Measurements from ENCODE around the gene XYLT2. TPM values are rescaled to one million over a fixed set of nuclear protein-coding genes. Genes with fewer than 3 reads are reported as not detected.

The XYLT2 gene
- total RNA-seq, 1 experiment from 2014 or later: 41.8 TPM

DNA sequence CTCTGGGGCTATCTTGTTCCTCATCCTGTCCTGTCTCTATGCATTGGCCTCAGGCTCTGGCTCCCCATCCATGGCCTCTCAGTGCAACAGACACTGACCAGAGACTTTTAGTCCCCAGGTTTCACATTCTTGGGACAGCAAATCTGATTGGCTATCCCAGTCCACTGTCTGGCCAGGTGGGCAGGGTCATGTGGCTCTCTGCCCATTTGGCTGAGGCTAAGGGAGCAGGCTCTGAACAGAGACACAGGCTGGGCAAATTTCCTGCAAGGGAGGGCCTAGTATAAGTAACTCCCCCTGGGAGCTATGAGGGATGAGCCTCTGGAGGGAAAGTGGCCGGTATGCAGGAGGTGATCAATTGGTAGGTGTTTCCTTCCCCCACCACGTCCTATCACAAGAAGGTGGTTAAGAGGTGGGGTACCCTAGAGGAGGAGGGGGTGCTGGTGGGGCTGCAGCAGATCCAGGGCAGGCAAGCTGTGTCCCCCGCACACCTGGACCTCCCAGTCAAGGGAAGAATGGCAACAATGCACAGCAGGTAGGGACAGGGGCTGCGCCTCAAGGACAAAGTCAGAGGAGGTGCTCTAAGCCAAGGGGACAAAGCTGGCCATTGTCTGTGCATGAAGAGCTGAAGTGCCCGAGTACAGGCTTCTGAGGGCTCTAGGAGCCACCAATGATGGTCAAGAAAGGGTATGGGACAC, 13.2 kb downstream of the XYLT2 start:
- Histone ChIP-seq H3K27me3 (replicated peaks) (no peaks in the 10 kb centered on the region), H3K36me3 (peaks cover 76% of the 10 kb centered on the region), H3K9me3 (replicated peaks) (no peaks in the 10 kb centered on the region), H3K27ac (no peak overlapping the region), H3K4me3 (no peak overlapping the region), H3K4me1 (replicated peaks) (peaks cover 9% of the 10 kb centered on the region; the same call in 1 of the 2 replicates)
- no peak for DNase-seq (ENCODE audit: low read depth in 1 of 2, low spot score in 2 of 2)

GRCh38 chr17:50359998-50360461, 14.1 kb downstream of the XYLT2 start:
- H3K9me3 ChIP-seq (replicated peaks): no peaks in the 10 kb centered on the region
- no peak overlapping the region for H3K27ac ChIP-seq
- no peak for DNase-seq (ENCODE audit: low read depth in 1 of 2, low spot score in 2 of 2)
- peaks cover 75% of the 10 kb centered on the region for H3K36me3 ChIP-seq
- H3K4me3 ChIP-seq: no peak overlapping the region
- H3K27me3 ChIP-seq (replicated peaks): no peaks in the 10 kb centered on the region
- H3K4me1 ChIP-seq (replicated peaks): peaks cover 9% of the 10 kb centered on the region; the same call in 1 of the 2 replicates

DNA sequence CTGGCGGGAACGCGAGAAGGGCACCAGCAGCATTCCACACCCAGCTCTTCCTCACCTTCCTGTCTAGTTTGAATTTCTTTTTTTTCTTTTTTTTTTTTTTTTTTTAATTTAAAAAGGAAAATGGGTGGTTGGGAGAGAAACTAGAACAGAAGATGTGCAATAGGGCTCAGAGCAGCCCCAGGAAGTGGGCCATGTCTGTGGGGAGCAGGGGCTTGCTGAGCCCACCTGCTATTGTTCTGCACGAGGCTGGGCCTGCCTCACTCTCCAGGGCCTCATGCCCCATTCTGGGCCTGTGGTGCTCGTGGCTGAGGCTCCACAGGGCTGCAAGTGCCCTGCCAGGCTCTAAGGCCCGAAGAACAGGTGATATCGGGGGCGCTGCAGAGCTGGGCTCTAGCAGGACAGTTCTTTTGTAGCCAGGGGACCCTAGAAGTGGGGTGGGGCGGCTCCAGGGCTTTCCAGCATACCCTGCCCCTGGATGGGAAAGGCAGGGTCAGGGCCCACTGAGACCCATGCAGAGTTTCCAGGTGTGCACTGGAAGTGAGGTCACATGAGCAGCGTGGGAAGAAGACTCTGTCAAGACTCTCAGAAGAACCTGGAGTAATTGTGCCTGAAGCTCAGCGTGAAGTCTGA, 14.7 kb downstream of the XYLT2 start:
- Histone ChIP-seq H3K9me3 (replicated peaks) (no peaks in the 10 kb centered on the region), H3K4me1 (replicated peaks) (peaks cover 9% of the 10 kb centered on the region; the same call in 1 of the 2 replicates), H3K27me3 (replicated peaks) (no peaks in the 10 kb centered on the region), H3K36me3 (peaks cover 75% of the 10 kb centered on the region), H3K27ac (no peak overlapping the region), H3K4me3 (no peak overlapping the region)
- DNase-seq (ENCODE audit: low read depth in 1 of 2, low spot score in 2 of 2): no peak

DNA sequence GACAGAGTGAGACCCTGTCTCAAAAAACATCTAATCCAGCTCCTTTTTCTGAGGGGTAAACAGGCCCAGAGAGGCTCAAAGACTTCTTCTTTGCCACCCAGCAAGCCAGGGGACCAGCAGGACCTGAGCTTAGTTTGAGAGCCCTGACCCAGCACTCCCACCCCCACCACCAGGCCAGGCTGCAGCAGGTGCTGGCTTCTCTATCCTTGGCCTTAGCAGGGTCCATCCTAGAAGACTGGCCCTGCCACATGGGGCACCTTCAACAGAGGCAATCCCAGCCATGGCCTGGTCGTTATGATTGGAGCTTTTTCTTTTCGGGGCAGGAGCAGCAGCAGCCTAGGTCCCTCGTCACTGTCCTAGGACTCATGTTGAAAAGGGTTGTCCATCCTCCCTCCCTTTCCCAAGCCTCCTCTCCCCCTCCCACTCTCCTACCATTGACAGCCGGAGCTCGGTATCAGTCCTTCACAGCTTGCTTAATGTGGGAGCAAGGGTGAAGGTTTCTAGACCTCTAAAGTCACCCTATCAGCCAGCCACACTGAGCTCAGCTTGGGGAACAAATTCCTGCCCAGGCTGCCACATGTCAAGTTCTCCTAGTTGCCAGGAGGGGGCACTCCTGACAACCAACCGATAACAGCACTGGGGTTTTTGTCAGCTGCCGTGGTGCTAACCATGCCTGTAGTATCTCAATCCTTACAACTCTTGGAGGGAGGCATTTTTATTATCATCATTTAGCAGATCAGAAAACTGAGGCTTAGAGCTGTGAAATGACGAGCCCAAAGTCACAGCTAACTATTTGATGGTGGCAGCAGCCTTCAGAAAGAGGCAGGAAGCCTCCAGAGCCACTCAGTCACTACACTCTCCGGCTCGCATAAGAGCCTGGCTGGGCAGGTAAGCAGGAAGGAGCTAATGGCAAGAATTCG, 15.9 kb downstream of the XYLT2 start:
- H3K9me3 ChIP-seq (replicated peaks): no peaks in the 10 kb centered on the region
- H3K4me1 ChIP-seq (replicated peaks): peaks cover 9% of the 10 kb centered on the region; the same call in 1 of the 2 replicates
- DNase-seq (ENCODE audit: low read depth in 1 of 2, low spot score in 2 of 2): peak in 1 of 2 experiments; percentile 66
- no peak overlapping the region for H3K4me3 ChIP-seq
- H3K36me3 ChIP-seq: peaks cover 75% of the 10 kb centered on the region
- H3K27me3 ChIP-seq (replicated peaks): no peaks in the 10 kb centered on the region
- no peak overlapping the region for H3K27ac ChIP-seq

GRCh38 chr17:50362661-50363060, 16.7 kb downstream of the XYLT2 start:
- Histone ChIP-seq H3K4me3 (no peak overlapping the region), H3K9me3 (replicated peaks) (no peaks in the 10 kb centered on the region), H3K27me3 (replicated peaks) (no peaks in the 10 kb centered on the region), H3K4me1 (replicated peaks) (peaks cover 9% of the 10 kb centered on the region; the same call in 1 of the 2 replicates), H3K36me3 (peaks cover 76% of the 10 kb centered on the region), H3K27ac (no peak overlapping the region)
- no peak for DNase-seq (ENCODE audit: low read depth in 1 of 2, low spot score in 2 of 2)

DNA sequence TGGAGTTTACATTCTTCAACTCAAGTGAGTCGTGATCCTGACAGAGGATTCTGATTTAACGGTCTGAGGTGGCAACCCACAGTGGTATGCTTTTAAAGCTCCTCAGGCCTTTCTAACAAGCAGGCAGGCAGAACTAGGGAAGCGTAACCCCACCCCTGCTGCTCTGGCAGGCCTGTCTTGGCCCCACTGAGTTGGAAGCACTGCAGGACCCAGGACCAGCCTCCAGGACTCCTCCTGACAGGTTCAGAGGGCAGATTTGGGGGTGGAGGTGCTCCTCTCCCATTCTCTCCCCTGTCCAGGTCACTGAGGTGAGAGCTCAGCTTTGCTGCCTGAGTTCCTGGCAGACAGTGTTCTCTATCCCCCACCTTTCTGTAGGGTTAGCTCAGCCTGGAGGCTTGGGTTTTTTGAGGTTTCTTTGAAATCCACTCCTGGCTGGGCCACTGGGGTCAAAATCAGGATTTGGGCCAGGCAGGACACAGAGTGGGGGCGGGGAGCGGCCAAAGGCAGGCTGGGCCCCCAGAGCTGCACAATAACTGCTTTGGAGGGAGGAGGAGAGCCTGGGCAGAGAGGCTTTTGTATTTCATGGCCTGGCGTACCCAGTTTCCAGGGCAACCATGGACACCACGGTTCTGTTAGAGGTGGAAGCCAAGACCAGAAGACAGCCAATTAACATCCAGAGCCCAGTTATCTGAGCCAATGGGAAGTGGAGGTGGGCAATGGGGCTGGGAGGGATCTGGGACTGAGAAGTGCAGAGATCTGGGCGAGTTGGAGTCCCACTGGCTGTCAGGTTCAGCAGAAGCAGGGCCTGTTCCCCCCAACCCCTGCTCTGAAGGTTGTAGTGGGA, 17.5 kb downstream of the XYLT2 start:
- Histone ChIP-seq H3K36me3 (peaks cover 76% of the 10 kb centered on the region), H3K4me1 (replicated peaks) (peaks cover 9% of the 10 kb centered on the region; the same call in 1 of the 2 replicates), H3K27me3 (replicated peaks) (no peaks in the 10 kb centered on the region), H3K4me3 (no peak overlapping the region), H3K9me3 (replicated peaks) (no peaks in the 10 kb centered on the region), H3K27ac (no peak overlapping the region)
- peak; percentile 33 to 55 for DNase-seq (ENCODE audit: low read depth in 1 of 2, low spot score in 2 of 2)

GRCh38 chr17:50364061-50364458, 18.1 kb downstream of the XYLT2 start:
- no peaks in the 10 kb centered on the region for H3K27me3 ChIP-seq (replicated peaks)
- no peak overlapping the region for H3K4me3 ChIP-seq
- no peaks in the 10 kb centered on the region for H3K9me3 ChIP-seq (replicated peaks)
- DNase-seq (ENCODE audit: low read depth in 1 of 2, low spot score in 2 of 2): no peak
- H3K36me3 ChIP-seq: peaks cover 76% of the 10 kb centered on the region
- peaks cover 9% of the 10 kb centered on the region; the same call in 1 of the 2 replicates for H3K4me1 ChIP-seq (replicated peaks)
- H3K27ac ChIP-seq: no peak overlapping the region

DNA sequence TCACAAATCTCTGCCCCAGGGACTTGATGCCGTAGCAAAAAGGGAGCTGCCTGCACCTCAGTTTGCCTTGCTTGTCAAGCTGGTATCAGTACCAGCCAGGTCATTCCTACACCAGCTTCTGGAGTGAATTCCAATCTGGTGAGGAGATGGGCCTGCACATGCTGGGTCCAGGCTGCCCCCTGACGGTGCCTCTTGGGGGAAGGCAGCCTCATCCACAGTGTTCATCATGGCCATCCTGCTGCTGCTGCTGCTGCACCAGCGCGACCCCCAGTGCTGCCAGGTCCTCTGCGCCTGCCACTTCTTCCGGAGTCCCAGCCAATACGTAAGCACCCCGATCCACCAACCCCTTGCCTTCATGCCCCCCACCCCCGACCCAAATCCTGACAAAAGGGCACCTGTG, 18.8 kb downstream of the XYLT2 start:
- Histone ChIP-seq H3K36me3 (peaks cover 76% of the 10 kb centered on the region), H3K9me3 (replicated peaks) (no peaks in the 10 kb centered on the region), H3K27ac (no peak overlapping the region), H3K27me3 (replicated peaks) (no peaks in the 10 kb centered on the region), H3K4me3 (no peak overlapping the region), H3K4me1 (replicated peaks) (peaks cover 9% of the 10 kb centered on the region; the same call in 1 of the 2 replicates)
- DNase-seq (ENCODE audit: low read depth in 1 of 2, low spot score in 2 of 2): no peak

GRCh38 chr17:50365165-50365564, 19.2 kb downstream of the XYLT2 start:
- H3K9me3 ChIP-seq (replicated peaks): no peaks in the 10 kb centered on the region
- no peak overlapping the region for H3K27ac ChIP-seq
- H3K4me1 ChIP-seq (replicated peaks): peaks cover 9% of the 10 kb centered on the region; the same call in 1 of the 2 replicates
- no peaks in the 10 kb centered on the region for H3K27me3 ChIP-seq (replicated peaks)
- H3K4me3 ChIP-seq: no peak overlapping the region
- DNase-seq (ENCODE audit: low read depth in 1 of 2, low spot score in 2 of 2): no peak
- peaks cover 76% of the 10 kb centered on the region for H3K36me3 ChIP-seq

DNA sequence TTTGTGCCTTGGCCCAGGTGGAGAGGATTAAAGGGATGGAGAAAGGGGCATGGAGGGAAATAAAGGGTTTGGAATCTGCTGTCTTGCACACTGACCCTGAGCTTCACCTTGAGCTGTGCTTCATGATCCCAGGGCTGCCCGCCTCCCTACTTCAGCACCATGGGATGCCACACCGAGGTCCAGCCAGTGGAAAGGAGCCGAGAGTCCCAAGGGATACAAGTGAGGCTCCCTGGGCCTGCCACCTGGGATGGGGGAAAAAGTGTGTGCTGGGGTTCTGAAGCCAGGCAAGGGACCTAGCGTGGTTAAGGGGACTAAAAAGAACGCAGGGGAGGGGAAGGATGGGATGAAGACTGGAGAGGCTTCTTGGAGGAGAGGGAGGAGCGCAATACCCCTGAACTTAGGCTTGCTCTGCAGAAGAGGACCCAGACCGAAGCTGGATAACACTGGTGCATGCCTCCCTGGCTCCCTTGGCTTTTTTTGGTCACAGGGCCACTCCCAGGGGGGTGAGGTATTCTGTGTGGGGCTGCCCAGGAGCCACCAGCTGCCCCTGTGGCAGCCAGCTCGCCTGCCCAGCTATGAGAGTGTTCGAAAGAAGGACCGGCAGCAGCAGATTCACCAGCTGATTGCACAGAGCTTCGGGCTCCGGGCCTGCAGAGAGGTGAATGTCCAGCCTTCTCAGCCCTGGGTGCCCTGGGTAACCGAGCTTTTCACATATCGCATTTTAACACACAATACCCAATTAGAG, 19.9 kb downstream of the XYLT2 start:
- Histone ChIP-seq H3K36me3 (peaks cover 78% of the 10 kb centered on the region), H3K9me3 (replicated peaks) (no peaks in the 10 kb centered on the region), H3K27me3 (replicated peaks) (no peaks in the 10 kb centered on the region), H3K4me3 (no peak overlapping the region), H3K4me1 (replicated peaks) (peaks cover 9% of the 10 kb centered on the region; the same call in 1 of the 2 replicates), H3K27ac (no peak overlapping the region)
- DNase-seq (ENCODE audit: low read depth in 1 of 2, low spot score in 2 of 2): no peak

DNA sequence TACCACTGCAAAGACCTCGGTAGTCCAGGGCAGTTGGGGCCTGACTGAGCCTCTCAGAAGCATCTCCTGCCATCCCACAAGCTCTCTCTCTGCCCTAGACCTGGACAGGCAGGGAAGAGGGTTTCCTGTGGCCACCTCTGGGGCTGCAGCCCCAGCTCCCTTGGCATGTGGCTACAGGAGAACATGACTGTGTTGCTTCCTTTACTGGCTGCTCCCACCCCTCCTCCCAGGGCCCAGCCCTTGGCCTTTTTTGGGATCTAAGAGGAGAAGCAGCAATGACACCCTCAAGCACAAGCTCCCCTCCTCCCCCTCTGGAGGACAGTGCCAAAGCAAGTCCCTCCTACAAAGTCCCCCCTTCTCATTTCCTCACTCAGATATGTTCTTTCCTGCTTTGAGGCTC, 21.5 kb downstream of the XYLT2 start:
- no peak for DNase-seq (ENCODE audit: low read depth in 1 of 2, low spot score in 2 of 2)
- Histone ChIP-seq H3K4me1 (replicated peaks) (peaks cover 17% of the 10 kb centered on the region), H3K4me3 (no peak overlapping the region), H3K36me3 (peaks cover 78% of the 10 kb centered on the region), H3K27me3 (replicated peaks) (no peaks in the 10 kb centered on the region), H3K9me3 (replicated peaks) (no peaks in the 10 kb centered on the region), H3K27ac (no peak overlapping the region)

GRCh38 chr17:50370052-50370451, 24.1 kb downstream of the XYLT2 start:
- Histone ChIP-seq H3K36me3 (peaks cover 77% of the 10 kb centered on the region), H3K4me3 (no peak overlapping the region), H3K27ac (no peak overlapping the region), H3K4me1 (replicated peaks) (peaks cover 13% of the 10 kb centered on the region), H3K9me3 (replicated peaks) (no peaks in the 10 kb centered on the region), H3K27me3 (replicated peaks) (no peaks in the 10 kb centered on the region)
- no peak for DNase-seq (ENCODE audit: low read depth in 1 of 2, low spot score in 2 of 2)
